Parathyroid adenoma (tissue), 2 donors: ENCODE data around the gene EPHB2.

ENCODE experiments used
- H2AFZ ChIP-seq: fragments of 300-600 bp; sonication (generic); one replicate; pipeline ENCODE4 v1.7.0; 2017; ENCODE audit warnings: antibody characterized with exemption, mild to moderate bottlenecking
- H3K27ac ChIP-seq: fragments of 300-600 bp; sonication (generic); one replicate; pipeline ENCODE4 v1.7.0; 2017
- H3K27me3 ChIP-seq: fragments of 300-600 bp; sonication (generic); one replicate; pipeline ENCODE4 v1.7.0; 2017; ENCODE audit warnings: low read length; ENCODE audit not compliant: control insufficient read depth, insufficient read depth
- H3K36me3 ChIP-seq: fragments of 300-600 bp; sonication (generic); one replicate; pipeline ENCODE4 v1.7.0; 2017; ENCODE audit warnings: low read length; ENCODE audit not compliant: control insufficient read depth, insufficient read depth
- H3K4me1 ChIP-seq: fragments of 300-600 bp; sonication (generic); one replicate; pipeline ENCODE4 v1.7.0; 2017; ENCODE audit warnings: control low read depth
- H3K4me2 ChIP-seq: fragments of 300-600 bp; sonication (generic); one replicate; pipeline ENCODE4 v1.7.0; 2017; ENCODE audit warnings: low read length
- H3K4me3 ChIP-seq: fragments of 300-600 bp; sonication (generic); one replicate; pipeline ENCODE4 v1.7.0; 2017; ENCODE audit warnings: low read depth, low read length
- H3K79me2 ChIP-seq: fragments of 300-600 bp; sonication (generic); one replicate; pipeline ENCODE4 v1.7.0; 2017; ENCODE audit warnings: control low read depth
- H3K9ac ChIP-seq: fragments of 300-600 bp; sonication (generic); one replicate; pipeline ENCODE4 v1.7.0; 2017; ENCODE audit warnings: mild to moderate bottlenecking
- H3K9me3 ChIP-seq: fragments of 300-600 bp; sonication (generic); one replicate; pipeline ENCODE4 v1.7.0; 2017; ENCODE audit warnings: low read length; ENCODE audit not compliant: control insufficient read depth
- CTCF ChIP-seq: fragments of 300-600 bp; sonication (generic); IDR thresholded peaks from one replicate; pipeline ENCODE4 v1.7.0; 2017; ENCODE audit warnings: antibody characterized with exemption, mild to moderate bottlenecking
- donor health status: primary hyperparathyroidism.

Gene EPHB2

GRCh38 chr1:22818061-22818770 lies 107.6 kb downstream of the EPHB2 start:
- Histone ChIP-seq H3K9me3 (no peaks in the 10 kb centered on the region), H3K27ac (no peak overlapping the region), H3K79me2 (no peaks in the 10 kb centered on the region), H2AFZ (no peak overlapping the region), H3K9ac (no peak overlapping the region), H3K36me3 (no peaks in the 10 kb centered on the region), H3K4me3 (no peak overlapping the region), H3K4me2 (no peak overlapping the region), H3K4me1 (no peaks in the 10 kb centered on the region), H3K27me3 (no peaks in the 10 kb centered on the region)
- TF ChIP-seq CTCF = no peak

- H3K4me1 ChIP-seq = no peaks in the 10 kb centered on the region
- no peaks in the 10 kb centered on the region for H3K36me3 ChIP-seq
- H2AFZ ChIP-seq = no peak overlapping the region
- H3K9me3 ChIP-seq = no peaks in the 10 kb centered on the region
- H3K4me2 ChIP-seq = no peak overlapping the region
- no peak overlapping the region for H3K27ac ChIP-seq
- no peak overlapping the region for H3K9ac ChIP-seq
- no peaks in the 10 kb centered on the region for H3K79me2 ChIP-seq
- no peak for TF ChIP-seq CTCF
- H3K27me3 ChIP-seq = no peaks in the 10 kb centered on the region
- no peak overlapping the region for H3K4me3 ChIP-seq
Measured at GRCh38 chr1:22819361-22819760, 108.7 kb downstream of the EPHB2 start.

GRCh38 chr1:22821027-22821426 lies 110.4 kb downstream of the EPHB2 start:
- Histone ChIP-seq H3K79me2 (no peaks in the 10 kb centered on the region), H3K27ac (no peak overlapping the region), H3K27me3 (no peaks in the 10 kb centered on the region), H3K4me3 (no peak overlapping the region), H3K4me1 (no peaks in the 10 kb centered on the region), H2AFZ (no peak overlapping the region), H3K4me2 (no peak overlapping the region), H3K36me3 (no peaks in the 10 kb centered on the region), H3K9ac (no peak overlapping the region), H3K9me3 (no peaks in the 10 kb centered on the region)
- no peak for TF ChIP-seq CTCF

GRCh38 chr1:22822371-22822770 lies 111.7 kb downstream of the EPHB2 start:
- Histone ChIP-seq H3K9ac (no peak overlapping the region), H3K4me1 (peaks cover 2% of the 10 kb centered on the region), H3K4me2 (no peak overlapping the region), H3K9me3 (no peaks in the 10 kb centered on the region), H3K36me3 (no peaks in the 10 kb centered on the region), H3K27ac (no peak overlapping the region), H3K4me3 (no peak overlapping the region), H3K79me2 (no peaks in the 10 kb centered on the region), H2AFZ (no peak overlapping the region), H3K27me3 (no peaks in the 10 kb centered on the region)
- TF ChIP-seq CTCF = no peak

- H3K9me3 ChIP-seq = no peaks in the 10 kb centered on the region
- no peak for TF ChIP-seq CTCF
- H3K4me2 ChIP-seq = no peak overlapping the region
- H3K4me1 ChIP-seq = peaks cover 5% of the 10 kb centered on the region
- no peaks in the 10 kb centered on the region for H3K27me3 ChIP-seq
- no peak overlapping the region for H3K9ac ChIP-seq
- no peaks in the 10 kb centered on the region for H3K79me2 ChIP-seq
- H3K27ac ChIP-seq = no peak overlapping the region
- H3K4me3 ChIP-seq = no peak overlapping the region
- no peaks in the 10 kb centered on the region for H3K36me3 ChIP-seq
- no peak overlapping the region for H2AFZ ChIP-seq
Measured at GRCh38 chr1:22824466-22824865, 113.8 kb downstream of the EPHB2 start.
